ENCODE results near the gene SLCO2B1. TPM values are rescaled to one million over a fixed set of nuclear protein-coding genes. Genes with fewer than 3 reads are reported as not detected.
A peak's percentile ranks its signal among the peaks of the same experiment; 100 is the strongest.

The SLCO2B1 gene
- total RNA-seq, 1 donor from 2014 or later: 0.54 TPM

DNA sequence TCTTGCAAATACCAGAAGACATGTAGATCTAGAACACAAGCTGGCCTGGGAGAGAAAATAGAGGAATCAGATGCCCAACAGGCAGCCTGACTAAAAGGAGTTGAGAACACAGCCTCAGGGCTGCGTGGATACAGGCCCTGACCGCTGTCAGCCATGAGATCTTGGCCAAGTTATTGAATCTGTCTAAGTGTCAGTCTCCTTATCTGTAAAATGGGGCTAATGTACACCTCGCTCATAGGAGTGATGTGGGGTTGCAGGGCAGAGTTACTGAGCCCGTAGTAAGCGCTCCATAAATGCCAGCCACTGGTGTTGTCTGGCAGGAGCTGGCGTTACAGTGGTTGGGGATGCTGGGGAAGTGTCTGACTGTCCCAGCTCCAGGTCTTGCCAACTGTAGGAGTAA is 51.3 kb downstream of the SLCO2B1 start:
- H3K27ac Mint-ChIP-seq (ENCODE audit: unreplicated experiment): no peak overlapping the region
- H3K27me3 Mint-ChIP-seq (ENCODE audit: unreplicated experiment): peaks cover 31% of the 10 kb centered on the region
- no peaks in the 10 kb centered on the region for H3K4me1 Mint-ChIP-seq (ENCODE audit: unreplicated experiment)

GRCh38 chr11:75203138-75203537 is 52.2 kb downstream of the SLCO2B1 start:
- no peaks in the 10 kb centered on the region for H3K36me3 Mint-ChIP-seq (ENCODE audit: unreplicated experiment)
- DNase-seq (ENCODE audit: extremely low spot score, unreplicated experiment): no peak
- no peaks in the 10 kb centered on the region for H3K4me1 Mint-ChIP-seq (ENCODE audit: unreplicated experiment)
- H3K27me3 Mint-ChIP-seq (ENCODE audit: unreplicated experiment): peaks cover 29% of the 10 kb centered on the region
- no peak overlapping the region for H3K4me3 Mint-ChIP-seq (ENCODE audit: unreplicated experiment)
- TF ChIP-seq, protein P1, sequence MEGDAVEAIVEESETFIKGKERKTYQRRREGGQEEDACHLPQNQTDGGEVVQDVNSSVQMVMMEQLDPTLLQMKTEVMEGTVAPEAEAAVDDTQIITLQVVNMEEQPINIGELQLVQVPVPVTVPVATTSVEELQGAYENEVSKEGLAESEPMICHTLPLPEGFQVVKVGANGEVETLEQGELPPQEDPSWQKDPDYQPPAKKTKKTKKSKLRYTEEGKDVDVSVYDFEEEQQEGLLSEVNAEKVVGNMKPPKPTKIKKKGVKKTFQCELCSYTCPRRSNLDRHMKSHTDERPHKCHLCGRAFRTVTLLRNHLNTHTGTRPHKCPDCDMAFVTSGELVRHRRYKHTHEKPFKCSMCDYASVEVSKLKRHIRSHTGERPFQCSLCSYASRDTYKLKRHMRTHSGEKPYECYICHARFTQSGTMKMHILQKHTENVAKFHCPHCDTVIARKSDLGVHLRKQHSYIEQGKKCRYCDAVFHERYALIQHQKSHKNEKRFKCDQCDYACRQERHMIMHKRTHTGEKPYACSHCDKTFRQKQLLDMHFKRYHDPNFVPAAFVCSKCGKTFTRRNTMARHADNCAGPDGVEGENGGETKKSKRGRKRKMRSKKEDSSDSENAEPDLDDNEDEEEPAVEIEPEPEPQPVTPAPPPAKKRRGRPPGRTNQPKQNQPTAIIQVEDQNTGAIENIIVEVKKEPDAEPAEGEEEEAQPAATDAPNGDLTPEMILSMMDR (IDR thresholded peaks at IDR 0.05): no peak
- H3K9me3 Mint-ChIP-seq (ENCODE audit: unreplicated experiment): no peaks in the 10 kb centered on the region
- no peak overlapping the region for H3K27ac Mint-ChIP-seq (ENCODE audit: unreplicated experiment)

More for the DNA sequence above, 51.3 kb downstream of the SLCO2B1 start:
- Mint-ChIP-seq H3K36me3 (ENCODE audit: unreplicated experiment) (no peaks in the 10 kb centered on the region), H3K4me3 (ENCODE audit: unreplicated experiment) (no peak overlapping the region), H3K9me3 (ENCODE audit: unreplicated experiment) (no peaks in the 10 kb centered on the region)
- DNase-seq (ENCODE audit: extremely low spot score, unreplicated experiment): no peak
- TF ChIP-seq, protein P1 (IDR thresholded peaks at IDR 0.05): no peak

DNA sequence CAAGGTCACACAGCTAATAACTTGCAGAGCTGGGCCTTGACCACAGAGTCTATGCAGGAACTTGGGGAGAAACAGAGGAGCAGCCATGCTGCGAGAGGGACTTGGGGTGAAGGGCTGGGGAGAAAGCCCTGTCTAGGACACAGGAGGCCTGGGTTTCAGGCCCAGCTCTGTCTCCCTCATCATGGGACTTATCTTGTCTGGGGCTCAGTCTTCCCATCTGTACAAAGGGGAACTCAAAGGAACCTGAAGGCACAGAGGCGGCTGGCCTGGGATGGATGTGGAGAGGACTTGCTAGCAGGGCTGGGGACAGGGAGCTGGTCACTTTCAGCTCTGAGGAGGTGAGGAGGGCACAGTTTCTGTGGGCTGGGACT is 52.7 kb downstream of the SLCO2B1 start:
- Mint-ChIP-seq H3K4me3 (ENCODE audit: unreplicated experiment) (no peak overlapping the region), H3K9me3 (ENCODE audit: unreplicated experiment) (no peaks in the 10 kb centered on the region), H3K27me3 (ENCODE audit: unreplicated experiment) (peaks cover 29% of the 10 kb centered on the region), H3K4me1 (ENCODE audit: unreplicated experiment) (no peaks in the 10 kb centered on the region), H3K27ac (ENCODE audit: unreplicated experiment) (no peak overlapping the region), H3K36me3 (ENCODE audit: unreplicated experiment) (no peaks in the 10 kb centered on the region)
- DNase-seq (ENCODE audit: extremely low spot score, unreplicated experiment): no peak
- TF ChIP-seq, protein P1 (IDR thresholded peaks at IDR 0.05): no peak

DNA sequence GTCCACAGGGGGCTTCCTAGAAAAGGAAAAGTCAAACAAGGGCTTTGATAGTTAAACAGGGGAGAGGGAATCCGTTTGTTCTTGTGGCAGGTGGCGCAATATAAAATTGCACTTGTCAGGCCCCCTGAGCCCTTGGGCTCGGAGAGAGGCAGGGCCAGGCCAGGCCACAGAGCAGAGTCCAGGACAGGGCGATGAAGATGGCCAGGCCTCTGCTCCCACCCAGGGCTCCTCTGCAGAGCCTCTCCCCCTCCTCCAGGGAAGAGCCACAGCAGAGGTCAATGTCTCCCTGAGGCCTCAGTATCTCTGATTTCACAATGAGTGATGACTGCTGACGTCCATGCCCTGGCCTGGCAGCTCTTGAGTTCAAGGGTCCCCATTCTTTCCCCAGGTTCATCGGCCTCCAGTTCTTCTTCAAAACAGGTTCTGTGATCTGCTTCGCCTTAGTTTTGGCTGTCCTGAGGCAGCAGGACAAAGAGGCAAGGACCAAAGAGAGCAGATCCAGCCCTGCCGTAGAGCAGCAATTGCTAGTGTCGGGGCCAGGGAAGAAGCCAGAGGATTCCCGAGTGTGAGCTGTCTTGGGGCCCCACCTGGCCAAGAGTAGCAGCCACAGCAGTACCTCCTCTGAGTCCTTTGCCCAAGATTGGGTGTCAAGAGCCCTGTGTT is 53.2 kb downstream of the SLCO2B1 start:
- no peak overlapping the region for H3K4me3 Mint-ChIP-seq (ENCODE audit: unreplicated experiment)
- DNase-seq (ENCODE audit: extremely low spot score, unreplicated experiment): no peak
- TF ChIP-seq, protein P1 (IDR thresholded peaks at IDR 0.05): no peak
- H3K27ac Mint-ChIP-seq (ENCODE audit: unreplicated experiment): no peak overlapping the region
- H3K27me3 Mint-ChIP-seq (ENCODE audit: unreplicated experiment): peaks cover 27% of the 10 kb centered on the region
- no peaks in the 10 kb centered on the region for H3K4me1 Mint-ChIP-seq (ENCODE audit: unreplicated experiment)
- no peaks in the 10 kb centered on the region for H3K36me3 Mint-ChIP-seq (ENCODE audit: unreplicated experiment)
- H3K9me3 Mint-ChIP-seq (ENCODE audit: unreplicated experiment): no peaks in the 10 kb centered on the region

GRCh38 chr11:75204685-75205563 is 54.0 kb downstream of the SLCO2B1 start:
- Mint-ChIP-seq H3K36me3 (ENCODE audit: unreplicated experiment) (no peaks in the 10 kb centered on the region), H3K27ac (ENCODE audit: unreplicated experiment) (no peak overlapping the region), H3K4me3 (ENCODE audit: unreplicated experiment) (no peak overlapping the region), H3K9me3 (ENCODE audit: unreplicated experiment) (no peaks in the 10 kb centered on the region), H3K4me1 (ENCODE audit: unreplicated experiment) (no peaks in the 10 kb centered on the region), H3K27me3 (ENCODE audit: unreplicated experiment) (peaks cover 23% of the 10 kb centered on the region)
- TF ChIP-seq, protein P1 (IDR thresholded peaks at IDR 0.05): peak; percentile 86
- peak; percentile 93 for DNase-seq (ENCODE audit: extremely low spot score, unreplicated experiment)
